Fibroblast of the aortic adventitia (primary cell): ENCODE results near the gene SPI1. TPM values are rescaled to one million over a fixed set of nuclear protein-coding genes. Genes with fewer than 3 reads are reported as not detected.

Source experiments
- DNase-seq: peaks from one replicate; pipeline ENCODE4 v3.0.0-alpha.2; 2010; ENCODE audit warnings: low read depth
- H3K4me3 ChIP-seq: 2 replicates; pipeline ENCODE4 v1.5.1; 2011; ENCODE audit warnings: low read depth, mild to moderate bottlenecking, control low read depth, low read length, moderate library complexity
- total RNA-seq: library from RNA; depleted of rRNA; stranded (reverse); fragments of >200 nt; gene quantifications from 2 replicates; pipeline ENCODE4 v1.2.3, GENCODE V29; 2012; ENCODE audit warnings: low replicate concordance
- TF ChIP-seq, protein P1 (sequence below): IDR thresholded peaks from 2 replicates; pipeline ENCODE4 v1.5.1; 2011; ENCODE audit warnings: mild to moderate bottlenecking, low read length, control low read depth, inconsistent platforms; ENCODE audit not compliant: insufficient read depth

Gene SPI1
- total RNA-seq, 1 donor = not detected

DNA sequence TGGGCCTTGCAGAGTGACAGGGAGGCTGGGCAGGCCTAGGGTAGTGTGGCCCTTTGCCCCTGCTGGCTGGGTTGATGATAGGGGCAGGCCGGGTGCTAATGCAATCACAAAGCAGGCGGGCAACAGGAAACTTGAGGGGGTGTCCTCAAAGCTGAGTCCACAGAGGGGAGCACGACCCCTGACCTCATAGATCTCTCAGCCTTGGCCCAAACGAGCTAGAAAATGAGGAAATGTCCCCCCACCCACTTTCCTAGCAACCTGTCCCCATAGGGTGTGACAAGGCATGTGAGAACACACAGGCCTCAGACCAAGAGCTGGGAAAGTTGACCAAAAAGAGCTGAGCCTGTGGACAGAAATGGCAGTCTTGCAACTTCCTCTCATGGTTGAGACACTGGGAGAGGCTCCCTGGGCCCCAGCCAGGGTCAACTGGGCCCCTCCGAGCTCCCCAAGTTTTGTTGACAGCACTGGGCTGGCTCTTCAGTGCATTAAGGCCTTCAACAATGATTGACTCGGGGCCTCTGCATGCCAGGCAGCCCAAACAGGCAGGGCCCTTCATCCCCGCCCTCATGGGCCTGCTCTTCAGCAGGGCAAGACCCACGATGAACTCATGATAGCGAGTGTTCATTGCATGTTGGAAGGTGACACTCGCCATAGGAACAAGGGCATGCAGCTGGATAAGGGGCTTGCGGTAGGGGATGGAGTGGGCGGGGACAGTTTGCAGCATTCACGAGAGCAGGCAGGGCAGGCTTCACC is 9.8 kb upstream of the SPI1 start:
- TF ChIP-seq, protein P1, sequence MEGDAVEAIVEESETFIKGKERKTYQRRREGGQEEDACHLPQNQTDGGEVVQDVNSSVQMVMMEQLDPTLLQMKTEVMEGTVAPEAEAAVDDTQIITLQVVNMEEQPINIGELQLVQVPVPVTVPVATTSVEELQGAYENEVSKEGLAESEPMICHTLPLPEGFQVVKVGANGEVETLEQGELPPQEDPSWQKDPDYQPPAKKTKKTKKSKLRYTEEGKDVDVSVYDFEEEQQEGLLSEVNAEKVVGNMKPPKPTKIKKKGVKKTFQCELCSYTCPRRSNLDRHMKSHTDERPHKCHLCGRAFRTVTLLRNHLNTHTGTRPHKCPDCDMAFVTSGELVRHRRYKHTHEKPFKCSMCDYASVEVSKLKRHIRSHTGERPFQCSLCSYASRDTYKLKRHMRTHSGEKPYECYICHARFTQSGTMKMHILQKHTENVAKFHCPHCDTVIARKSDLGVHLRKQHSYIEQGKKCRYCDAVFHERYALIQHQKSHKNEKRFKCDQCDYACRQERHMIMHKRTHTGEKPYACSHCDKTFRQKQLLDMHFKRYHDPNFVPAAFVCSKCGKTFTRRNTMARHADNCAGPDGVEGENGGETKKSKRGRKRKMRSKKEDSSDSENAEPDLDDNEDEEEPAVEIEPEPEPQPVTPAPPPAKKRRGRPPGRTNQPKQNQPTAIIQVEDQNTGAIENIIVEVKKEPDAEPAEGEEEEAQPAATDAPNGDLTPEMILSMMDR = no peak

DNA sequence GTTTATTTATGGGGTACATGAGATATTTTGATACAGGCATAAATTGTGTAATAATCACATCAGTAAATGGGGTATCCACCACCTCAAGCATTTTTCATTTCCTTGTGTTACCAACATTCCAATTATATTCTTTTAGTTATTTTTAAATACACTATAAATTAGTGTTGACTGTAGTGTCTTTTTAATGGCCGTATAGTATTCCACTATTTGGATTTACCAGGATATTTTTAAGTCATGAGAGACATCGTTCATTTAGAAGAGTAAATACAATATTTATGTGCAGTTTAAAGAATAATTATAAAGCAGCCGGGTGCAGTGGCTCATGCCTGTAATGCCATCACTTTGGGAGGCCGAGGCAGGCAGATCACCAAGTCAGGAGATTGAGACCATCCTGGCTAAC is 6.2 kb upstream of the SPI1 start:
- no peak for DNase-seq
- TF ChIP-seq, protein P1 = no peak
- H3K4me3 ChIP-seq = no peak overlapping the region

More for the DNA sequence above, 9.8 kb upstream of the SPI1 start:
- H3K4me3 ChIP-seq = no peak overlapping the region
- DNase-seq = no peak

DNA sequence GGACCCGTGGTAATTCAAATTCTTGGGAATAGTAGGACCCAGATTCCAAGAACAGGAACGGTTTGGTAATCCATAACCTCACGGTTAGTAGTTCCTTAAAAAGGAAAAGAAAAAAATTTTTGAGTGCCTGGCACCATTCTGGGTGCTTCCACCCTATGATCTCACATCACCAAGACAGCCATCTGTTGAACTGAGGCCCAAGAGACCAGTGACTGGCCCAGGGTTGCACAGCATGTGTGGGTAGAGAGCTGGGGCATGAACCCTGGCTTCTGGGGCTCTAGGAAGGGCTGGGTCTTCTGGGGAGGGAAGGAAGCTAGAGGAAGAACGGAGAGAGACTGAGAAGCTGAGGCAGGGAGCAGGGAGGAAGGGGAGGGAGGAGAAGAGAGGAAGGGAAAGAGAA is 4.7 kb upstream of the SPI1 start:
- TF ChIP-seq, protein P1 = no peak
- H3K4me3 ChIP-seq = no peak overlapping the region
- DNase-seq = no peak

DNA sequence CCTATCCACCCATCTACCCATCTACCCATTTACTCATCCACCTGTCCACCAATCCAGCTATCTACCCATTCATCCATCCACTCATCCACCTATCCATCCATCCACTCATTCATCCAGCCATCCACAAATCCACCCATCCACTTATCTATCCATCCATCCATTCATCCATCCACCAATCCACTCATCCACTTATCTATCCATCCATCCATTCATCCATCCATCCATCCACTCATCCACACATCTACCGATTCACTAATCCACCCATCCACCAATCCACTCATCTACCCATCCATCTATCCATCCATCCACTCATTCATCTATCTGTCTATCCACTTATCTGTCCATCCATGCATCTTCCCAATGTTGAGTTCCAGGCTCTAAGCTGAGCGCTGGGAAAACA is 1.7 kb upstream of the SPI1 start:
- DNase-seq = no peak
- no peak overlapping the region for H3K4me3 ChIP-seq
- TF ChIP-seq, protein P1 = no peak

DNA sequence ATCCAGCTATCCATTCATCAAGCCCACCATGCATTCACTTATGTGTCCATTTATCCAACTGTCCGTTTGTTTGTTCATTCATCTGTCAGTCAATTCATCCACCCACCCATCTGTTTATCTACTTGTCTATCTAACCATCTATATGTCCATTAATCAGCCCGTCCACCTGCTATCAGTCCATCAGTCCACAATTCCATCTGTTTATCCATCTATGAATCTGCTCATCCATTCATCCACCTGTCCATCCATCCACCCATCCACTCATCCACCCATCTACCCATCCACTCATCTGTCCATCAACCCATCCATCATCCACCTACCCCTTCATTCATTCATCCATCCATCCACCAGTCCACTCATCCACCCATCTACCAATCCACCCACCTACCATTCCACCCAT is 970 bp upstream of the SPI1 start:
- no peak for DNase-seq
- H3K4me3 ChIP-seq = no peak overlapping the region
- TF ChIP-seq, protein P1 = no peak

DNA sequence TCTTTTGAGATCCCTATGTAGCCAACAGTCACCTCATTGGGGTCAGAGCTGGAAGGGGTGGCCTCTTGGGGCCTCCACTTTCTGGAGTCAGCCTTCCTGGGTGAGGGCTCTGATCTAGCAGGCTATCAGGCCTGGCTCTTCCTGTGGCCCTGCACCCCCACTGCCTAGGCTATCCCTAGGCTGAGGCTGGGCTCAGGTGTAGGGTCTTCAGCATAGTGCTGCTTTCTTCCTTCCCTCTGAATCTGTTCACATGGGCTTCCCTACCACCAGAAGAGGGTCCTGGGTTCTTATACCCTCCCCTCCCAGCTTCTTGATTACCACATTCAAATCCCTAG is 456 bp upstream of the SPI1 start:
- no peak for DNase-seq
- no peak overlapping the region for H3K4me3 ChIP-seq
- TF ChIP-seq, protein P1 = no peak

DNA sequence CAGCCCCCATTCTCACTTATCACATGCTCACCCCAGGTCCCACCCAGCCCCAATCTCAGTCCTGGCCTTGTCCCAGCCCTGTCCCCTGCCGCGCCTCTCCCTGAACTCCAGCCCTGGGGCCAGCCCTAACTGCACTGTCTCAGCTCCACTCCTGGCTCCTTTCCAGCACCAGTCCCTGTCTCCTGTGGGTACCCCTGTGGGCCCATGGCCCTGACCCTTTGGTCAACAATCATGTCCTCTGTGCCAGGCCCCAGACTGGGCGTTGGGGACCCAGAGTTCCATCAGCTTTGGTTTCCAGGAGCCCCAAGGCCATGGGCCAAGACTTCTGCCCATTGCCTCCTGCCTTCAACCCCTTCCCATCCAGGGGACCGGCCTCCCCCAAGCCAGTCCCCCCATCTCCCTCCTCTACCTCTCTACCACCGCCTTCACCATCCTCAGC is 757 bp downstream of the SPI1 start:
- H3K4me3 ChIP-seq = no peak overlapping the region
- no peak for DNase-seq
- TF ChIP-seq, protein P1 = no peak
